NCI-H146 treated with DMSO at 0.1 percent for 48 hours (cell line): ENCODE measurements around the gene DUSP16.
A peak's percentile ranks its signal among the peaks of the same experiment; 100 is the strongest.
"Not testable (repeated sequence)": the region's sequence is repeated elsewhere in the genome, so short reads cannot be mapped to it uniquely, and the experiment has no call there.

Experiments
- DNase-seq: peaks from one replicate; lab custom pipeline; 2025; ENCODE audit not compliant: unreplicated experiment; lab: John Stamatoyannopoulos, UW

Gene DUSP16

DNA sequence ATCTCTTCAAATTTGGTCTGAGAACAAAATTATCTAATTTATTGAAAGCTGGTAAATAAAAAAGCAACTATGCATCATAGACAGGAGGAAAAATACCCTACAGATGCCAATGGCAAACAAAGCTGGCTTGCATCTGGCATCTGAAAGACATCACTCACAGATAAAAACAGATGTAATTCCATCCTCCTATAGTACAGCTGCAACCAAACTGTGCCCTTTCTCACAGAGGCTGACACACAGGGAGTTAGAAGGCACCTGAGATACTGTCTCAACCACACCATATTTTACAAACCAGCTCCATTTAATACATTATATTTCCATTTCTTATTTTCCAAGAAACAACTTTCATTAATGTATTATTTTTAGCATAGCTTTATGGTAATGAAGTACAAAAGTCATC lies 39.4 kb downstream of the DUSP16 start:
- DNase-seq: no peak

DNA sequence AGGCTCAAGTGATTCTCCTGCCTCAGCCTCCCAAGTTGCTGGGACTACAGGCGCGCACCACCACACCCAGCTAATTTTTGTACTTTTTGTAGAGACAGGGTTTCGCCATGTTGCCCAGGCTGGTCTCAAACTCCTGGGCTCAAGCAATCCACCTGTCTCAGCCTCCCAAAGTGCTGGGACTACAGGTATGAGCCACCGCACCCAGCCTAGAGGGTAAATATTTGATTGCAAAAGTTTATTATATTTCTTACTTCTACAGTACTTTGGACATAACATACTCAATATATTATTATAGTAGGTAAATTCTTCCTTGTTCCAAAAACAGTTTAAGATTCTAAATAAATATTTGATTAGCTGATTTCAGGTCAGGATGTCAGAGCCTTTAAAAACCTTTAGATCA lies 40.0 kb downstream of the DUSP16 start:
- not testable (repeated sequence) for DNase-seq

DNA sequence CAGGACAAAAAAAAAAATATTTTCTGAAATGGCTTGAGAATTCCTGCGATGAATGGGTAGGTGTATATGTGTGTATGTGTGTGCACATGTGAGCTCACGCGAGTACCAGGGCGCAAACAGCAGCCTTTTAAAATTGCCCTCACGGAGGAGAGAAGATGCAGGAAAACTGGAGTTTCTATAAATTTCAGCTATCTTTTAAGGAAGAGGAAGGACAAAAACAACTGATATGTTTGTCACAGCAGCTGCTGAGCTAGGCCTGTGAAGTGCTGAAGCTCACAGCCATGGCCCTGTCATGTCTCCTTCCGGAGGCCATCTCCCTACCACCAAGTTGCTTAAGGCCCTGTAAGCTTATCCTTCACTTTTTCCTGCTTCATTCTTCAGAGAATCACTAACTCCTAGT lies 40.8 kb downstream of the DUSP16 start:
- DNase-seq: no peak

DNA sequence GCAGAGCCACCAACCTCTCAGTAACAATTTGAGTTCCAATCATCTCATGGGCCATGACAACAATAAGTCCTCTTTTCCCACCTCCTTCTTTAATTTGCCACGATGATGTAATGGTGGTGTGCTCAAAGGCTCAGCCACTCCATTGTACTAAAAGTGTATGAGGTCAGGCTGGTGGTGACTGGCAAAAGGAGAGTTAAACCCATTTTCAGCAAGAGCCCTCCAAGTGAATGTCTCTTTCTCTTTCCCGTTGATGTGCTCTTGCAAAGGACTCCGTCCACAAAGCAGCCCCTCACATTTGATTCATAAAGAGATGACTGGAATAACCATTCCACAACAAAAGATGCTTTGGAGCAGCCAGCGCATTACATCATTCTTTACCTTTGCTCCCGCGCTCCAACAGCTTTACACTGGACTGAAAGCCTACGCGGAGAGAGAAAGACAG lies 41.6 kb downstream of the DUSP16 start:
- DNase-seq: peak; percentile 98

DNA sequence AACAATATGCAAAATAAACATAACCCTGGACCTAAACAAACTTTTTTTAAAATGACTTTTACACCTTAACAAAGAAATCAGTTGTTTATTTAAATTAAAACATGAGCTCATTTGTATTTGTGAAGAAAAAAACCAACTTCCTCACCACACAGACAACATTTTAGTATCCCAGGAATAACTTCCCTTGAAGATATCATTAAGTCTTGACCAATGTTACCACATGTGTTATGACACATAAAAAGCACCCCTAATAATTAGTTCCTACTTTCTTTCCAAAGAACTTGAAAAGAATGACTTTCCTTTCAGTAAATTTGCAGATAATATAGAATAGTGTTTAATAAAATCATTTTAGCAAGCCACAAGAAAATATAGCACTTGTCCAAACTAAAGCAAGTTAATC lies 42.4 kb downstream of the DUSP16 start:
- DNase-seq: peak; percentile 21

DNA sequence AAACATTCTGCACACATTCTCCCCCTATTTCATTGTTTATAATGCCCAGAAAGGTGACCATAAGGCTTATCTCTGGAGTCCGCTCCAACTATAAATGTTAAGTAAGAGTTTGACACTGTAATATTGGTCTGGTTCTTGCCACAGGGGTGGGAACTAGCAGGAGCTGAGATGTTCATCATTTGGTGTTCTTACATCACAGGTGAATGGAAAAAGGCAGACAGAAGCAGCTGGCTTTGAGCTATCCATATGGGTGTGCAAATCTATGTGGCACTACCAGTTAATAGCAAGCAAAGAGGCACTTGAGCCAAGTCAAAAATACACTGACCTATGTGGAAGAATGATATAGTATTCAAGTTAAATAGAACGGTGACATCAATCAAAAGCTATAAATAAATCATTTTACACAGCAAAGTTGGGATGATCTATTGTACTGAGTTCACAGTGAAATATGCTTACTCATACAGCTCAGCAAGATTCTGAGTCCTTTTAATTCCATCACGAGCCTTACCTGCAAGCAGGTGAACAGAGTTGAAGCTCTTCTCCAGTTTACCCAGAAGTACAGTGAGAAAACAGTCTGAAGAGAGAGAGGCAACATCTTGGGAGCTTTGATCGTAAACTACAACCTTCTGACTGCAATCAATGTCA lies 43.2 kb downstream of the DUSP16 start:
- no peak for DNase-seq

DNA sequence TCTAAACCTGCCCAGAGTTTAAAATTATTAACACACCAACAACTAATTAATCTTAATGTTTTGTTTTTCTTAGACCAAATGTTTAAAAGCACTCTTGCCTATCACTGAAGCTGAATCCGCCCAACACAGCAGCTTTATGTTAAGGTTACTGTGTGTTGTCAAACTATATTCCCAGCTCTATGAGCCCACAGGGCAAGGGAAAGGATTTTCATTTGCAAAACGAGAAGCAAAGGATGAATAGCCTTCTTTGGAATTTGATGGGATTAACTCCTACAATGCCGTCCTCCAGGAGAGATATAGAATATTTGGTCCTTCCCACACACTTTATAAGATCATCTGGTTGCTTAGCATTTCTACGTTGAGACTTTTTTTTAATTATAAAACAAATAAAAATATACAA lies 43.7 kb downstream of the DUSP16 start:
- DNase-seq: no peak

DNA sequence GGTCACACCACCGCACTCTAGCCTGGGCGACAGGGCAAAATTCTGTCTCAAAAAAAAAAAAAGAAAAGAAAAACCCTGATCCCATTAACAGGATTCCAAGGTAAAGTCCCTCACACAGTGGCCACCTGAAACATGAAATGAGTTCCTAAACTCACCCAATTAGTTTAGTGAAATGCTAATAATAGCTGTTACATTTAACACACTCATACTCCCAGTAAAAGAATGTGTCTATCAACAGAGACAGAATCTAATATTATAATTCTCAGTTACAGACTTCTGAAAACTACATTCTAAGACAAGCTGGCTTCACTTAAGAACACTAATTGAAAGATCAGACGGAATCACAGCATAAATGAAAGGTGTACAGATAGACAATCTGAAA lies 44.2 kb downstream of the DUSP16 start:
- no peak for DNase-seq

DNA sequence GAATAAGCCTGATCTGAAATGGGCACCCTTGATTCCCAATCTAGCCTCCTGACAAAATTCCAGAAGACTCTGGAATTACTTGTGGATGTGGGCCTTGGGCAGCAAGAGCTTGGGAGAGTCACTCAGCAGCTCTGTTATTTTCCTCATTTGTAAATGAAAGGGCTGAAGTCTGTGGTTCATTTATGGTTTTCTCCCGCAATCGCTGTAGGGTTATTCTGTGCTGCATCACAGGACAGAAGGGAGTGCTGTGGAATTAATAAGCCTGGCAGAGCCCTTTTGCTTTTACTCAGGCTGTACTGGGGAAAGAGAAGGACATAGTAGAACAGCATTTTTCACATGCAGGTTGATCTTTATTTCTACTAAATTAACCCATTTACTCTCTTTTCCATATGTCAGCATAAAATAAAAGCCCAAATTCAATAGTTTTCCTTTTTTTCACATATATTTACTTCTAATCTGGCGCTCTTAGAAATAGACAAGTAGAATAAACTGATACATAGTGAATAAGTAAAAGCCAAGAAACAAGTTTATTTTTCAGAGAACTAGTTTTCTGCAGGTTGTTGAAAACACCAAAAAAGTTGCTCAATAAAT lies 49.2 kb downstream of the DUSP16 start:
- DNase-seq: no peak

DNA sequence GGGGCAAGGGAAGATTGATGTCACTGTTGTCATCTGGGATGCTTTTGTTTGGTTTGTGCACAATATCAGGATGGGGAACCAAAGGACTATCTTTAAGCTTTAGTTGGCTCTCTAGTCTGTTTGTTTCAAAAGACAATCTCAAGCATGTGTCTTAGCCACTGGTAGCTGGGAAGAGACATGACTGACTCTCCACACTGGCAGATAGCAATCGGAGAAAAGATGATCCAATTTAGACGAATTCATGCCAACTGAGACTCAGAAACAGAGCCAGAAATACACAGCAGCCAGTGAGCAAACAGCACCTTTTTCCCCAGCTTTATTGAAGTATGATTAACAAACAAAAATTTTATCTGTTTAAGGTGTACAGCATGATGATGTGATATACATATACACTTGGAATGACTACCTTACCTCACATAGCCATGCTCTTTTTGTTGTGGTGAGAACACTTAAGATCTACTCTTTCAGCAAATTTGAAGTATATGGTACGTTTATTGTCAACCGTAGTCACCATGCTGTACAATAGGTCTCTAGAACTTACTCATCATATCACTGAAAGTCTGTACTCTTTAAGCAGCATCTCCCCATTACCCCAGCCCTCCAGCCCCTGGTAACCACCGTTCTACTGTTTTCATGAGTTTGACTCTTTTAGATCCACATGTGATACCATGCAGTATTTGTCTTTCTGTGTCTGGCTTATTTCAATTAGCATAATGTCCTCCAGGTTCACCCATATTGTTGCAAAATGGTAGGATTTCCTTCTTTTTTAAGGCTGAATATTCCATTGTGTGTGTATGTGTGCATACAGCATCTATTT lies 50.6 kb downstream of the DUSP16 start:
- DNase-seq: no peak

DNA sequence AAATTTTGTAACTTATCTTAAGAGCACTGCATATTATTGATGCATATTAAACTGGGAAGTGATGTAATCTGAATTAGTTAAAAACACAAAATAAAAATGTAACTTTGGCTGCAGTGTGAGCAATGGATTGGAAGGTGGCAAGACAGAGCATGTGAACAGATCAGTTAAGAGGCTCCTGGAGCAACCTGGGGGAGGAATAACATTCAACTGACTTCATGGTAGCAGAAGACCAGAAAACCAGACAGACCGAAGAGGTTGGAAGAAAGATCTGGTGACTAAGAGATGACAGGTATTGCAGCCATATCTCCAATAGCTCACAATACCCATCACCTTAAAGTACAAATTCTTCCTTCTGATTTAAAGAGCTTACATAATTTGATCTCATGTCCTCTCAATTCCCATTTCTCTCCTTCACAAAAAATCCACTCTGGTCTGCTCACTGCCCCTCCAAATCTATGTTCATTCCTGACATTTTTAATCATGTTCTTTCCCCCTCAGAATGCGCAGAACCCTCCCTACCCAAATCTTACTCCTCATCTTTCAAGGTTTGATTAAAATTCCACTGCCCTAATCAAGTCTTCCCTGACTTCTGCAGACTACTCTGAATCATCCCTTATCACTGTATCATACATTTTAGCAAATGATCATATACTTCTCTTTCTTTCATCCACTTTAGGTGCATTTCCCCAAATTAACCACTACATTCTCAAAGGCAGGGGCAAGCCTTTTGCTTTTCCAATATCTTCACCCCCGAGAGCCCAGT lies 51.5 kb downstream of the DUSP16 start:
- DNase-seq: no peak

DNA sequence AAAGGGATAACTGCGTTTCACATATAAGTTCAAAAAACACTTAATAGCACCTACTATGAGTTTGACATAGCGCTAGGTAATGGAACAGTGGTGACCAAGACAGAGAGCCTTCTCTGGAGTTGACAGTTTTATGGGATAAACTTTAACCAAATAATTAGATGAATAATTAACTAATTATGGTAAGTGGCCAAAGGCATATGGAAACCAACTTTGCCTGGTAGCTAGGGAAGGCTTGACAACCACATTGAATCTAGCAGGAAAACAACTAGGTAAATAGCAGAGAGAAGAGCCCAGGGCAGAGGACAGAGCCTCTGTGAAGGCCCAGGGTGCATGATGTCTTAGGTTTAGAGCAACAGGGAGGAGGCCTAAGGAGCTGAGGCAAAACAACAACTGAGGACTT lies 52.1 kb downstream of the DUSP16 start:
- DNase-seq: no peak

DNA sequence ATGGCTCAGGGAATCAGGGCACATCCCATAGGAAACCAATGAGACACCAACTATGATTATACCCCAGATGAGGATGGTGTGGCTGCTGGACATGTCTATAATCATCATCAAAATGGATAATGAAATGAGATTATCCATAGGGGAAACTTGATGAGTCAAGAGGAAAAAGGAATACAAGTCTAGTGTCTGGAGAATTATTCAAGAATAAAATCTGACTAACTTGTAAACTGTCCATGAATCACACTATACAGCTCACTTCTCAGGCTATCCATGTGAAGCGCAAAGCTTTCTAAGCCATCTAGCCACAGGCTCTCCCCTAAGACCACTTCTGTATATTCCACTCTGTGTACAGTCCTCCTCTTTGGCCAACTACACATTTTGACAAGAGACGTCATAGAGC lies 52.5 kb downstream of the DUSP16 start:
- DNase-seq: no peak

DNA sequence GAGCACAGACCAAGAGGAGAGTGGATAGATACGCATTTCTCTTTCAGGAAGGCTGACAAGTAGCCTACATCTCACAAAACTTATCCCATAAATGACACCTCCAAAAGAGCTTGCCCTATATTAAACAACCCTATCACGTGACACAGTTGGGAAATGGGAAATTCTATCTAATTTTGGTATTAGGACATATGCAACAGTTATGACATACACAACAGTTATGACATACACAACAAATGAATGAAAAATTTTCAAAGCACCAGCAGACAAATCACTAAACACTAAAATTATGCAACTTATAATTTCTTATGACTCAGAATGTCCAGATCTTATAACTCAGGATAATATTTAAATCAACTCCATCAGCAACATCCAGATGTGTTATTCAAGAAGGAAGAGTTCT lies 54.1 kb downstream of the DUSP16 start:
- no peak for DNase-seq

DNA sequence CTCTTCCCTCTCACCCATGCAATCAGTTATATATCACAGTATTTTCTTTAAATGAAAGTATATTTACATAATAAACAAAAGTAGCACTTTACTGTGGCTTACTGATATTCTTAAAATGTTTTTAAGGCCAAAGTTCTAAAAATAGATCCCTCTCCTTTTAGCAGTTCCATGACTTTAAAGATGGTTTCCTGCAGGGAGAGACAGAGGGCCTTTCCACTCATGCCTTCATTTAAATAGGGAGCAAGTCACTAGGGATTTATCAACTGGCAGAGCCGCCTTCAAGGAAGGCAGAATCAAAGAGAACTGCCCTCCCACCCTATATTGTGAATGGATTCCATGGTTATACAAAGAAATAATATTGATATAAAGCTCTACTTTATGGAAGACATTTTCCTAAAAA lies 55.5 kb downstream of the DUSP16 start:
- DNase-seq: no peak

DNA sequence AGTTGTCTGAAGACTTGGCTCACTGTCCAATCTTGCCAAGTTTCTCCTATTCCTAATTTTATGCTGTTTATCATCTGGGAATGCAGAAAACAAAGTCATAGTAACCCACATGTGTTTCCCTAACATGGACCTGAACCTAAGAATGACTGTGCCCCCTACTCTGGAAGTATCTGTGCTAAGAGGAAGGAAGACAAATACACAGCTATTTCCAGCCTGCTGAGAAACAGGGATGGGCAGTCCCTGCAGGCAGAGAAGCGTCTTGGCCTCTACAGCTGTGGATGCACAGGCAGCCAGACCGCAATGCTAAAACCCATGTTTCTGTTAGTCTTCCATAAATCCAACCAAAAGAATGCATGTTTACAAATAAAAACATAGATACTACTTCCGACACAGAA lies 56.2 kb downstream of the DUSP16 start:
- DNase-seq: no peak

DNA sequence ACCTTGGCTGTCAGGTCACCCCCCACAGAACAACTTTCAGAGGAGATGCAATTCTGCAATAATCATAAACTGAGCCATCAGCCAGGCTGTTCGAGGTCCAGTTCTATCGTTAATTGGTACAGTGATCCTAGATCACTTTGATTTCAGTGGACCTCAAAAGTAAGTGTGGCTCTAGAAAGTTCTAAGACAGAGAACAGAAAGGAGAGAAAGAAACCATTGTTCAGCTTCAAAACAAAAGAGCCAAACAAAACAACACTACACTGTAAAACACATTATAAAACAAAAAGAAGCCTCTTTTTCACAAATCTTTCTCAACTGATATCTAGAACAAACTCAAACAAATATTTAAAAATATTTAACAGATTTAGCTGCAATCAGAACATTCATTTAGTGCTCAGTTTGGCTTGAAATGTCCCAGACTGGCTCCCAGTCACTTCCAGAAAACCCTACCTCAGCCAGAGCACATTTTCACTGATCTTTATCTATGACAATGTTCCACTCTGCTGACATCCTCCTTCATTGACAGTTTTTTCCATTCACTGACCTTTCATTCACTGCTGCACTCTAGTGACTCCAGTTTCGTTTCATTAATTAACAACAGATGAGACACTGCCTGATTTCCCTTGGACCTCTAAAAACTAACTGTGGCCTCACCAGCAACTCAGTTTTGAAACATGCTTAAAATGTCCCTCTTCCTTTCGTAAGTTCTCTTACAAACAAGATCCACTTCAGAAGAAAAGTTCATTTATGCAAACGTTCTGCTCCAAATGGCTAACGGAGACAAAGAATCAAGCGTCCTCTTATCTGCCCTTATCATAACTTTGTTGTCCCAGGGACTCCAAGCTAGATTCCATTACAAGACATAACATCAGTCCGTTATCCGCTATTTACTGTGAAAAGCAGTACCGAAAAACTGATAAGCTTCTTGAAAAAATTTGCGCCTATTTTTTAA lies 56.8 kb downstream of the DUSP16 start:
- DNase-seq: no peak

DNA sequence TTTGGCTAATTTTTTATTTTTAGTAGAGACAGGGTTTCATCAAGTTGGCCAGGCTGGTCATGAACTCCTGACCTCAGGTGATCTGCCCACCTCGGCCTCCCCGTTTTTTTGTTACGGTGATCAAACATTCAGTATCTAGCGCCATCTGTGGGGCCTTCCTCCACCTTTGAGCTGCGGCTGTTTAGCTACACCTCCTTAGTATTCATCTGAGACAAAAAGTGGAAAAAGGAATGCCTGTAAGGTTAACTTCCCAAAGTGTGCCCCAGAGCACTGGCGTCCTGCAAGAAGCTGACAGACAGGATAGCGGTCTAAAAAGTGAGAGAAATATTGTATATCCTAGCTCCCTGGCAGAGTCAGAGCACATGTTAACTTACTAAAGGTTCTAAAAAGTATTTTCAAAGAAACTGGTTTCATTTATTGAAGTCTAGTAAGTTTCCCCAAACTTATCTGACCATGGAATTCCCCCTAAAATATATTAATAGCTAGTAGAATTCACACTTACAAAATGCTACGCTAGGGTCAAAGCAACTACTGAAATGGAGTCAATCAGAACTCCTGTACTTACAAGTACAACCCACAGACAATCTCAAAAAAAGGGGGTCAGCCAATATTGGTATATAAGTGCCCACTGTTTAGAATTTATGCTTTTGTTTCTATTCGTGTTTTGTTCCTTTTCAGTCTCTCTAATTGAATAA lies 59.1 kb downstream of the DUSP16 start:
- DNase-seq: no peak

DNA sequence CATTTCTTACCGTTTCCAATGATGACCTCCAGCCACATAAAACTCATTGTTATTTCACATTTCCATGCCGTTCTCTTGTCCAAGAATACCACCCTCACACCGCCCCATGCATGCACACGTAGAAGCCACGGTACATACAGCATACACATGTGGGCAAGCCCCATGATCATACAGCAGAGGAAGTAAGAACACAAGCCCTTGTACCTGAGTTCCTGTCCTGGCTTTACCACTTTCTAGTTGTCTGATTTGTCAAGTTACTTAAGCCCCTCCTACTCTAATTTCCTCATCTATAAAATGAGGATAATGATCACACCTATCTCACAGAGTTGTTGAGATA lies 59.9 kb downstream of the DUSP16 start:
- no peak for DNase-seq
